HepG2 (cell line): ENCODE data around the gene TP73.

Experiments used
- ASH2L ChIP-seq: fragments of 300-600, 200-600 bp; sonication (generic); IDR thresholded peaks from 2 replicates; pipeline ENCODE4 v1.7.0; 2017; ENCODE audit warnings: low read depth, mild to moderate bottlenecking, moderate library complexity, mixed read lengths, low read length; ENCODE audit not compliant: insufficient read length
- CHD4 ChIP-seq: fragments of 200-600 bp; sonication (generic); IDR thresholded peaks from 2 replicates; pipeline ENCODE4 v1.7.0; 2017; ENCODE audit warnings: mild to moderate bottlenecking, low read length, borderline replicate concordance
- HOXA5 ChIP-seq: sonication (generic); formaldehyde crosslinking; IDR thresholded peaks from 2 replicates; pipeline ENCODE4 v1.4.0; 2020; ENCODE audit warnings: missing genetic modification reagents
- MAZ ChIP-seq, 2 experiments: sonication (generic) in 1 of 2; formaldehyde crosslinking in 1 of 2; IDR thresholded peaks; 2 replicates each; pipeline versions ENCODE4 v1.5.0 to v1.6.1; 2012 to 2020; ENCODE audit warnings: low read depth in 2 of 2, mild to moderate bottlenecking in 2 of 2, borderline replicate concordance in 1 of 2, improper control_type of control experiment in 1 of 2, low read length in 1 of 2, missing genetic modification reagents in 1 of 2, moderate library complexity in 1 of 2
- RAD51 ChIP-seq: fragments of 450-650 bp; IDR thresholded peaks from 2 replicates; pipeline ENCODE4 v1.6.1; 2016; ENCODE audit warnings: borderline replicate concordance
- SP2 ChIP-seq: sonication (generic); formaldehyde crosslinking; IDR thresholded peaks from 2 replicates; pipeline ENCODE4 v1.5.1; 2020; ENCODE audit warnings: mild to moderate bottlenecking, missing genetic modification reagents
- SUZ12 ChIP-seq: fragments of 150-350 bp; IDR thresholded peaks from 2 replicates; pipeline ENCODE4 v1.6.1; 2014; ENCODE audit warnings: low read depth, low read length
- TCF12 ChIP-seq, 2 experiments: fragments of 450-650 bp in 1 of 2; sonication (generic) in 1 of 2; formaldehyde crosslinking in 1 of 2; IDR thresholded peaks; 2 replicates each; pipeline versions ENCODE4 v1.6.1 to v1.8.0; 2017 to 2022; ENCODE audit warnings: antibody characterized with exemption in 1 of 2, mild to moderate bottlenecking in 1 of 2, missing genetic modification reagents in 1 of 2, moderate library complexity in 1 of 2
- ZSCAN29 ChIP-seq: sonication (generic); formaldehyde crosslinking; conservative IDR thresholded peaks from 2 replicates; pipeline ENCODE4 v1.4.0; 2020; ENCODE audit warnings: mild to moderate bottlenecking, missing genetic modification reagents
- TF ChIP-seq, protein P1 (sequence below), 2 experiments: sonication (generic) in 1 of 2; formaldehyde crosslinking in 1 of 2; IDR thresholded peaks; 2 replicates each; pipeline versions ENCODE4 v1.4.0 to v1.6.1; 2018 to 2020; ENCODE audit warnings: missing genetic modification reagents in 2 of 2, borderline replicate concordance in 1 of 2, low read depth in 1 of 2, mild to moderate bottlenecking in 1 of 2, missing biosample characterization in 1 of 2
- TF ChIP-seq, protein P2 (sequence below): sonication (generic); formaldehyde crosslinking; IDR thresholded peaks from 2 replicates; pipeline ENCODE4 v1.4.0; 2020; ENCODE audit warnings: missing genetic modification reagents
- TF ChIP-seq, protein P3 (sequence below): sonication (generic); formaldehyde crosslinking; IDR thresholded peaks from 2 replicates; pipeline ENCODE4 v1.5.0; 2020; ENCODE audit warnings: mild to moderate bottlenecking, missing genetic modification reagents, moderate library complexity
- TF ChIP-seq, protein P4 (sequence below): sonication (generic); formaldehyde crosslinking; IDR thresholded peaks from 2 replicates; pipeline ENCODE4 v1.8.1; 2023; ENCODE audit warnings: missing genetic modification reagents, inconsistent platforms, borderline replicate concordance

DNA sequence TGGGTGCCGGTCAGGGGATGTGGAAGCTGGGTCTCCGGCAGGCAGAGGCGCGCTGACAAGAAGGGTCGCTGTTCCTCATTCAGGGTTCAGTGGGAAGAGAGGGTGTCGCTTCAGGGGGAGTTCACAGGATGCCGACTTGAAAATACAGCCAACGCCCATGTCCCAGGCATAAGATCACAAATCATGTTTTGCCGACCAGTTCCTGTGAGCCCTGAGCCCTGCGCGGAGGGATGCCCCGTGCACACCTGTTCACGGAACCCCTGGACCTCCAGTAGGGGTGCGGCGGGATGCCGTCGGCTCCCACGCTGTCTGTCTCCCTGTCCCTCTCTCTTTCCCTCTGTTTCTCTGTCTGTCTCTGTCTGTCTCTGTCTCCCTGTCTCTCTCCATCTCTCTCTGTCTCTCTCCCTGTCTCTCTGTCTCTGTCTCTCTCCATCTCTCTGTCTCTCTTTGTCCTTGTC is 26.8 kb downstream of the TP73 start:
- no peak for TF ChIP-seq MAZ (IDR thresholded peaks at IDR 0.05; ENCODE audit: borderline replicate concordance, low read depth, low read length)
- no peak for TF ChIP-seq MAZ (CRISPR knock-in tag; IDR thresholded peaks at IDR 0.05; ENCODE audit: low read depth)
- TF ChIP-seq SUZ12: no peak
- TF ChIP-seq ZSCAN29 (CRISPR knock-in tag): no peak
- no peak for TF ChIP-seq ASH2L
- TF ChIP-seq, protein P1, sequence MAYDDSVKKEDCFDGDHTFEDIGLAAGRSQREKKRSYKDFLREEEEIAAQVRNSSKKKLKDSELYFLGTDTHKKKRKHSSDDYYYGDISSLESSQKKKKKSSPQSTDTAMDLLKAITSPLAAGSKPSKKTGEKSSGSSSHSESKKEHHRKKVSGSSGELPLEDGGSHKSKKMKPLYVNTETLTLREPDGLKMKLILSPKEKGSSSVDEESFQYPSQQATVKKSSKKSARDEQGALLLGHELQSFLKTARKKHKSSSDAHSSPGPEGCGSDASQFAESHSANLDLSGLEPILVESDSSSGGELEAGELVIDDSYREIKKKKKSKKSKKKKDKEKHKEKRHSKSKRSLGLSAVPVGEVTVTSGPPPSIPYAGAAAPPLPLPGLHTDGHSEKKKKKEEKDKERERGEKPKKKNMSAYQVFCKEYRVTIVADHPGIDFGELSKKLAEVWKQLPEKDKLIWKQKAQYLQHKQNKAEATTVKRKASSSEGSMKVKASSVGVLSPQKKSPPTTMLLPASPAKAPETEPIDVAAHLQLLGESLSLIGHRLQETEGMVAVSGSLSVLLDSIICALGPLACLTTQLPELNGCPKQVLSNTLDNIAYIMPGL (CRISPR knock-in tag; IDR thresholded peaks at IDR 0.05; ENCODE audit: borderline replicate concordance in 1 of 2, low read depth in 1 of 2): no peak
- no peak for TF ChIP-seq TCF12 (IDR thresholded peaks at IDR 0.05)
- TF ChIP-seq TCF12 (CRISPR knock-in tag; IDR thresholded peaks at IDR 0.05): no peak
- TF ChIP-seq, protein P2, sequence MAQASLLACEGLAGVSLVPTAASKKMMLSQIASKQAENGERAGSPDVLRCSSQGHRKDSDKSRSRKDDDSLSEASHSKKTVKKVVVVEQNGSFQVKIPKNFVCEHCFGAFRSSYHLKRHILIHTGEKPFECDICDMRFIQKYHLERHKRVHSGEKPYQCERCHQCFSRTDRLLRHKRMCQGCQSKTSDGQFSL (CRISPR knock-in tag): no peak
- TF ChIP-seq, protein P3, sequence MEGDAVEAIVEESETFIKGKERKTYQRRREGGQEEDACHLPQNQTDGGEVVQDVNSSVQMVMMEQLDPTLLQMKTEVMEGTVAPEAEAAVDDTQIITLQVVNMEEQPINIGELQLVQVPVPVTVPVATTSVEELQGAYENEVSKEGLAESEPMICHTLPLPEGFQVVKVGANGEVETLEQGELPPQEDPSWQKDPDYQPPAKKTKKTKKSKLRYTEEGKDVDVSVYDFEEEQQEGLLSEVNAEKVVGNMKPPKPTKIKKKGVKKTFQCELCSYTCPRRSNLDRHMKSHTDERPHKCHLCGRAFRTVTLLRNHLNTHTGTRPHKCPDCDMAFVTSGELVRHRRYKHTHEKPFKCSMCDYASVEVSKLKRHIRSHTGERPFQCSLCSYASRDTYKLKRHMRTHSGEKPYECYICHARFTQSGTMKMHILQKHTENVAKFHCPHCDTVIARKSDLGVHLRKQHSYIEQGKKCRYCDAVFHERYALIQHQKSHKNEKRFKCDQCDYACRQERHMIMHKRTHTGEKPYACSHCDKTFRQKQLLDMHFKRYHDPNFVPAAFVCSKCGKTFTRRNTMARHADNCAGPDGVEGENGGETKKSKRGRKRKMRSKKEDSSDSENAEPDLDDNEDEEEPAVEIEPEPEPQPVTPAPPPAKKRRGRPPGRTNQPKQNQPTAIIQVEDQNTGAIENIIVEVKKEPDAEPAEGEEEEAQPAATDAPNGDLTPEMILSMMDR: no peak
- TF ChIP-seq CHD4: no peak
- TF ChIP-seq, protein P4, sequence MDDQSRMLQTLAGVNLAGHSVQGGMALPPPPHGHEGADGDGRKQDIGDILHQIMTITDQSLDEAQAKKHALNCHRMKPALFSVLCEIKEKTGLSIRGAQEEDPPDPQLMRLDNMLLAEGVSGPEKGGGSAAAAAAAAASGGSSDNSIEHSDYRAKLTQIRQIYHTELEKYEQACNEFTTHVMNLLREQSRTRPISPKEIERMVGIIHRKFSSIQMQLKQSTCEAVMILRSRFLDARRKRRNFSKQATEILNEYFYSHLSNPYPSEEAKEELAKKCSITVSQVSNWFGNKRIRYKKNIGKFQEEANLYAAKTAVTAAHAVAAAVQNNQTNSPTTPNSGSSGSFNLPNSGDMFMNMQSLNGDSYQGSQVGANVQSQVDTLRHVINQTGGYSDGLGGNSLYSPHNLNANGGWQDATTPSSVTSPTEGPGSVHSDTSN: no peak
- TF ChIP-seq HOXA5: no peak
- no peak for TF ChIP-seq SP2 (CRISPR knock-in tag)
- no peak for TF ChIP-seq RAD51
